ENCODE results near the gene ARHGEF12.

ARHGEF12 gene

GRCh38 chr11:120431633-120432032 is 95.4 kb downstream of the ARHGEF12 start:
- no peak for DNase-seq (ENCODE audit: low read depth)

GRCh38 chr11:120432056-120433018 is 96.1 kb downstream of the ARHGEF12 start:
- DNase-seq (ENCODE audit: low read depth) = no peak

GRCh38 chr11:120441592-120441991 is 105.4 kb downstream of the ARHGEF12 start:
- no peak for DNase-seq (ENCODE audit: low read depth)

- no peak for DNase-seq (ENCODE audit: low read depth)
These were observed 105.8 kb downstream of the ARHGEF12 start for GRCh38 chr11:120442031-120442430.

- no peak for DNase-seq (ENCODE audit: low read depth)
These were observed 110.6 kb downstream of the ARHGEF12 start for GRCh38 chr11:120446802-120447201.

GRCh38 chr11:120448240-120448639 is 112.0 kb downstream of the ARHGEF12 start:
- no peak for DNase-seq (ENCODE audit: low read depth)

- DNase-seq (ENCODE audit: low read depth) = no peak
These were observed 119.3 kb downstream of the ARHGEF12 start for GRCh38 chr11:120455487-120455886.

- DNase-seq (ENCODE audit: low read depth) = no peak
These were observed 121.8 kb downstream of the ARHGEF12 start for GRCh38 chr11:120457996-120458395.

- no peak for DNase-seq (ENCODE audit: low read depth)
These were observed 126.6 kb downstream of the ARHGEF12 start for GRCh38 chr11:120462825-120463224.

- no peak for DNase-seq (ENCODE audit: low read depth)
These were observed 129.8 kb downstream of the ARHGEF12 start for GRCh38 chr11:120465921-120466534.

GRCh38 chr11:120467627-120468026 is 131.4 kb downstream of the ARHGEF12 start:
- DNase-seq (ENCODE audit: low read depth) = no peak

GRCh38 chr11:120471131-120471530 is 134.9 kb downstream of the ARHGEF12 start:
- DNase-seq (ENCODE audit: low read depth) = no peak

- no peak for DNase-seq (ENCODE audit: low read depth)
These were observed 135.8 kb downstream of the ARHGEF12 start for GRCh38 chr11:120471994-120472393.

GRCh38 chr11:120473503-120473902 is 137.3 kb downstream of the ARHGEF12 start:
- DNase-seq (ENCODE audit: low read depth) = no peak

- no peak for DNase-seq (ENCODE audit: low read depth)
These were observed 145.9 kb downstream of the ARHGEF12 start for GRCh38 chr11:120482149-120482548.

GRCh38 chr11:120484722-120485121 is 148.5 kb downstream of the ARHGEF12 start:
- no peak for DNase-seq (ENCODE audit: low read depth)

GRCh38 chr11:120486138-120486537 is 149.9 kb downstream of the ARHGEF12 start:
- no peak for DNase-seq (ENCODE audit: low read depth)

GRCh38 chr11:120489799-120490198 is 153.6 kb downstream of the ARHGEF12 start:
- DNase-seq (ENCODE audit: low read depth) = no peak

GRCh38 chr11:120492486-120492885 is 156.3 kb downstream of the ARHGEF12 start:
- DNase-seq (ENCODE audit: low read depth) = no peak

- no peak for DNase-seq (ENCODE audit: low read depth)
These were observed 158.4 kb downstream of the ARHGEF12 start for GRCh38 chr11:120494595-120494994.

- DNase-seq (ENCODE audit: low read depth) = no peak
These were observed 162.9 kb downstream of the ARHGEF12 start for GRCh38 chr11:120499088-120499487.

- no peak for DNase-seq (ENCODE audit: low read depth)
These were observed 163.6 kb downstream of the ARHGEF12 start for GRCh38 chr11:120499859-120500258.

- no peak for DNase-seq (ENCODE audit: low read depth)
These were observed 164.3 kb downstream of the ARHGEF12 start for GRCh38 chr11:120500414-120501071.

Data from stimulated activated CD8-positive, alpha-beta memory T cell treated with anti-CD3 and anti-CD28 coated beads, Interleukin-15, amount 100 ng/mL, for 1 hour (primary cell).